HEK293 (cell line): ENCODE results near the gene ACIN1.

Source experiments
- CTCF ChIA-PET: fragments of 350-600 bp; formaldehyde crosslinking; extraction: SDS; loops from one replicate; lab custom pipeline; 2021; ENCODE audit warnings: antibody characterized with exemption; lab: Yijun Ruan, JAX
- POLR2A ChIA-PET: fragments of 300-600 bp; formaldehyde crosslinking; extraction: SDS; loops from one replicate; lab custom pipeline; 2020; ENCODE audit warnings: antibody characterized with exemption, inconsistent platforms; lab: Yijun Ruan, JAX
- H3K27ac ChIP-seq: fragments of 200-500 bp; sonication (Bioruptor generic); 2 replicates; pipeline ENCODE4 v1.5.1; 2014; ENCODE audit warnings: low read depth, low read length, control low read depth, inconsistent platforms; ENCODE audit errors: extremely low read depth
- H3K36me3 ChIP-seq, 2 experiments: fragments of 200-500 bp in 1 of 2; sonication (Bioruptor generic) in 1 of 2; 1 replicate in 1 of 2; 2 replicates in 1 of 2; pipeline ENCODE4 v1.5.1; 2014 to 2017; ENCODE audit warnings: inconsistent platforms in 2 of 2, low read length in 2 of 2; ENCODE audit not compliant: control insufficient read depth in 2 of 2, insufficient read depth in 1 of 2
- H3K4me1 ChIP-seq: fragments of 200-500 bp; sonication (Bioruptor generic); 2 replicates; pipeline ENCODE4 v1.5.1; 2014; ENCODE audit warnings: mild to moderate bottlenecking, low read length, inconsistent platforms; ENCODE audit not compliant: control insufficient read depth, insufficient read depth
- H3K4me3 ChIP-seq: 2 replicates; pipeline ENCODE4 v1.5.1; 2011; ENCODE audit warnings: low read depth, mild to moderate bottlenecking, control low read depth, low read length, moderate library complexity
- H3K9me3 ChIP-seq: fragments of 200-500 bp; sonication (Bioruptor generic); 2 replicates; pipeline ENCODE4 v1.5.1; 2014; ENCODE audit warnings: low read depth, low read length, inconsistent platforms; ENCODE audit not compliant: control insufficient read depth, insufficient read depth
- CTCF ChIP-seq: fragments of 450-650 bp; formaldehyde crosslinking; IDR thresholded peaks from 2 replicates; pipeline ENCODE4 v1.5.1; 2016; ENCODE audit warnings: missing biosample characterization, missing genetic modification characterization
- FEZF1 ChIP-seq: fragments of 450-650 bp; formaldehyde crosslinking; IDR thresholded peaks from 2 replicates; pipeline ENCODE4 v1.5.1; 2016; ENCODE audit warnings: missing biosample characterization, missing genetic modification characterization
- GLI4 ChIP-seq: fragments of 450-650 bp; formaldehyde crosslinking; IDR thresholded peaks from 2 replicates; pipeline ENCODE4 v1.5.1; 2016; ENCODE audit warnings: missing biosample characterization, missing genetic modification characterization
- HOXC10 ChIP-seq: sonication (generic); formaldehyde crosslinking; IDR thresholded peaks from 2 replicates; pipeline ENCODE4 v1.8.1; 2023; ENCODE audit warnings: mild to moderate bottlenecking, missing genetic modification reagents
- KLF8 ChIP-seq: fragments of 450-650 bp; formaldehyde crosslinking; IDR thresholded peaks from 2 replicates; pipeline ENCODE4 v1.5.1; 2016; ENCODE audit warnings: missing biosample characterization, missing genetic modification characterization
- PRDM6 ChIP-seq: fragments of 450-650 bp; formaldehyde crosslinking; IDR thresholded peaks from 2 replicates; pipeline ENCODE4 v1.5.1; 2017; ENCODE audit warnings: missing biosample characterization, missing genetic modification characterization
- RBAK ChIP-seq: fragments of 450-650 bp; formaldehyde crosslinking; IDR thresholded peaks from 2 replicates; pipeline ENCODE4 v1.5.1; 2016; ENCODE audit warnings: missing biosample characterization, missing genetic modification characterization
- WT1 ChIP-seq: fragments of 450-650 bp; formaldehyde crosslinking; IDR thresholded peaks from 2 replicates; pipeline ENCODE4 v1.5.1; 2016; ENCODE audit warnings: missing biosample characterization, missing genetic modification characterization
- YY2 ChIP-seq: fragments of 450-650 bp; formaldehyde crosslinking; IDR thresholded peaks from 2 replicates; pipeline ENCODE4 v1.5.1; 2016; ENCODE audit warnings: missing biosample characterization, missing genetic modification characterization
- ZBTB21 ChIP-seq: fragments of 450-650 bp; formaldehyde crosslinking; IDR thresholded peaks from 2 replicates; pipeline ENCODE4 v1.5.1; 2017; ENCODE audit warnings: missing biosample characterization, missing genetic modification characterization
- ZNF133 ChIP-seq: fragments of 450-650 bp; formaldehyde crosslinking; IDR thresholded peaks from 2 replicates; pipeline ENCODE4 v1.5.1; 2016; ENCODE audit warnings: missing biosample characterization, missing genetic modification characterization
- ZNF157 ChIP-seq: fragments of 450-650 bp; formaldehyde crosslinking; IDR thresholded peaks from 2 replicates; pipeline ENCODE4 v1.5.1; 2016; ENCODE audit warnings: missing biosample characterization, missing genetic modification characterization
- ZNF169 ChIP-seq: fragments of 450-650 bp; formaldehyde crosslinking; IDR thresholded peaks from 2 replicates; pipeline ENCODE4 v1.5.1; 2016; ENCODE audit warnings: missing biosample characterization, missing genetic modification characterization
- ZNF18 ChIP-seq: fragments of 450-650 bp; formaldehyde crosslinking; IDR thresholded peaks from 2 replicates; pipeline ENCODE4 v1.5.1; 2016; ENCODE audit warnings: missing biosample characterization, missing genetic modification characterization
- ZNF433 ChIP-seq: fragments of 450-650 bp; formaldehyde crosslinking; IDR thresholded peaks from 2 replicates; pipeline ENCODE4 v1.5.1; 2016; ENCODE audit warnings: missing biosample characterization, missing genetic modification characterization, low read depth
- ZNF449 ChIP-seq: fragments of 450-650 bp; formaldehyde crosslinking; IDR thresholded peaks from 2 replicates; pipeline ENCODE4 v1.5.1; 2017; ENCODE audit warnings: missing biosample characterization, mild to moderate bottlenecking, missing genetic modification characterization, moderate library complexity
- ZNF501 ChIP-seq: fragments of 450-650 bp; formaldehyde crosslinking; IDR thresholded peaks from 2 replicates; pipeline ENCODE4 v1.5.1; 2016; ENCODE audit warnings: missing biosample characterization, missing genetic modification characterization
- ZNF560 ChIP-seq: fragments of 450-650 bp; formaldehyde crosslinking; IDR thresholded peaks from 2 replicates; pipeline ENCODE4 v1.5.1; 2017; ENCODE audit warnings: missing biosample characterization, missing genetic modification characterization, borderline replicate concordance
- ZNF580 ChIP-seq: fragments of 450-650 bp; formaldehyde crosslinking; IDR thresholded peaks from 2 replicates; pipeline ENCODE4 v1.5.1; 2016; ENCODE audit warnings: missing biosample characterization, missing genetic modification characterization
- ZNF610 ChIP-seq: fragments of 450-650 bp; formaldehyde crosslinking; IDR thresholded peaks from 2 replicates; pipeline ENCODE4 v1.5.1; 2016; ENCODE audit warnings: missing biosample characterization, missing genetic modification characterization, borderline replicate concordance
- ZNF629 ChIP-seq: fragments of 450-650 bp; formaldehyde crosslinking; IDR thresholded peaks from 2 replicates; pipeline ENCODE4 v1.5.1; 2017; ENCODE audit warnings: missing biosample characterization, missing genetic modification characterization
- ZSCAN18 ChIP-seq: fragments of 450-650 bp; formaldehyde crosslinking; IDR thresholded peaks from 2 replicates; pipeline ENCODE4 v1.5.1; 2016; ENCODE audit warnings: missing biosample characterization, missing genetic modification characterization
- ZSCAN23 ChIP-seq: fragments of 450-650 bp; formaldehyde crosslinking; IDR thresholded peaks from 2 replicates; pipeline ENCODE4 v1.5.1; 2016; ENCODE audit warnings: missing biosample characterization, missing genetic modification characterization

ACIN1 gene

GRCh38 chr14:23093991-23094665 is 808 bp downstream of the ACIN1 start (continued):
- no peak for TF ChIP-seq ZSCAN18 (tag by site-specific recombination)
- TF ChIP-seq CTCF (tag by site-specific recombination) = peak; percentile 72; the same call in 1 of the 2 replicates

GRCh38 chr14:23093526-23093925 is 1.4 kb downstream of the ACIN1 start:
- CTCF ChIA-PET = interaction anchor here (1.7 to 3.7 kb wide), 6 partner anchors 16 to 120 kb away, joined by 7 to 36 read pairs (median 15); no protein-coding TSS in a partner anchor
- no peak for TF ChIP-seq ZNF157 (tag by site-specific recombination)
- no peak for TF ChIP-seq ZNF449 (tag by site-specific recombination)
- TF ChIP-seq WT1 (tag by site-specific recombination) = no peak
- no peak for TF ChIP-seq HOXC10
- no peak for TF ChIP-seq ZNF133 (tag by site-specific recombination)
- TF ChIP-seq YY2 (tag by site-specific recombination) = no peak
- TF ChIP-seq, all 188 proteins: peak for 0
- Histone ChIP-seq H3K4me1 (peaks cover 10% of the 10 kb centered on the region; the same call in 1 of the 2 replicates), H3K36me3 (peaks cover 37 to 65% of the 10 kb centered on the region in 2 experiments), H3K4me3 (peak overlapping the region; percentile 97), H3K27ac (no peak overlapping the region), H3K9me3 (no peaks in the 10 kb centered on the region)
- POLR2A ChIA-PET = interaction anchor here (1.7 to 3.3 kb wide), 4 partner anchors 16 to 37 kb away, joined by 7 to 48 read pairs (median 18); no protein-coding TSS in a partner anchor

GRCh38 chr14:23093104-23093503 is 1.8 kb downstream of the ACIN1 start:
- H3K27ac ChIP-seq = no peak overlapping the region
- ChIA-PET CTCF (interaction anchor here (0.6 to 5.9 kb wide), 5 partner anchors 16 to 141 kb away, joined by 3 to 49 read pairs (median 3); no protein-coding TSS in a partner anchor), POLR2A (no interaction called here)
- H3K36me3 ChIP-seq = peaks cover 38 to 65% of the 10 kb centered on the region in 2 experiments
- TF ChIP-seq ZNF580 (tag by site-specific recombination) (no peak), ZNF501 (tag by site-specific recombination) (no peak), ZBTB21 (tag by site-specific recombination) (no peak), ZNF18 (tag by site-specific recombination) (no peak), PRDM6 (tag by site-specific recombination) (no peak), ZNF610 (tag by site-specific recombination) (no peak), KLF8 (tag by site-specific recombination) (no peak), ZNF629 (tag by site-specific recombination) (no peak), ZNF433 (no peak), ZNF560 (tag by site-specific recombination) (no peak), ZNF169 (no peak), FEZF1 (tag by site-specific recombination) (no peak), ZSCAN23 (tag by site-specific recombination) (no peak), RBAK (tag by site-specific recombination) (no peak), ZNF449 (tag by site-specific recombination) (no peak), GLI4 (no peak)
- no peaks in the 10 kb centered on the region for H3K9me3 ChIP-seq
- peaks cover 10% of the 10 kb centered on the region; the same call in 1 of the 2 replicates for H3K4me1 ChIP-seq
- no peak overlapping the region for H3K4me3 ChIP-seq
